ENCODE measurements around the gene SIRPG.
"Not testable (repeated sequence)": the region's sequence is repeated elsewhere in the genome, so short reads cannot be mapped to it uniquely, and the experiment has no call there.

SIRPG gene

GRCh38 chr20:1619861-1620444 is 37.6 kb downstream of the SIRPG start, which contains the start of gene SIRPB1:
Gene SIRPB1 (minus strand): TSS chr20:1620009. CDS start chr20:1619944, 65 bp downstream.
- no peak for DNase-seq (ENCODE audit: insufficient read length, low spot score)
- TF ChIP-seq CTCF (IDR thresholded peaks at IDR 0.05; ENCODE audit: insufficient read depth, missing control alignments) = no peak
- no peak for FAIRE-seq

GRCh38 chr20:1618954-1619540 is 38.5 kb downstream of the SIRPG start:
- FAIRE-seq = no peak
- no peak for DNase-seq (ENCODE audit: insufficient read length, low spot score)
- TF ChIP-seq CTCF (IDR thresholded peaks at IDR 0.05; ENCODE audit: insufficient read depth, missing control alignments) = no peak

- no peak for DNase-seq (ENCODE audit: insufficient read length, low spot score)
- FAIRE-seq = no peak
- no peak for TF ChIP-seq CTCF (IDR thresholded peaks at IDR 0.05; ENCODE audit: insufficient read depth, missing control alignments)
Measured at GRCh38 chr20:1618479-1618878, 39.1 kb downstream of the SIRPG start.

GRCh38 chr20:1616858-1617434 is 40.6 kb downstream of the SIRPG start:
- FAIRE-seq (no peak), DNase-seq (ENCODE audit: insufficient read length, low spot score) (no peak)

GRCh38 chr20:1610404-1610803 is 47.2 kb downstream of the SIRPG start:
- DNase-seq (ENCODE audit: insufficient read length, low spot score); FAIRE-seq: not testable (repeated sequence)

More at GRCh38 chr20:1616858-1617434, 40.6 kb downstream of the SIRPG start:
- no peak for TF ChIP-seq CTCF (IDR thresholded peaks at IDR 0.05; ENCODE audit: insufficient read depth, missing control alignments)

- DNase-seq (ENCODE audit: insufficient read length, low spot score); FAIRE-seq: not testable (repeated sequence)
Measured at GRCh38 chr20:1608678-1609347, 48.8 kb downstream of the SIRPG start.

- no peak for TF ChIP-seq CTCF (IDR thresholded peaks at IDR 0.05; ENCODE audit: insufficient read depth, missing control alignments)
- no peak for DNase-seq (ENCODE audit: insufficient read length, low spot score)
- no peak for FAIRE-seq
Measured at GRCh38 chr20:1600736-1601135, 56.8 kb downstream of the SIRPG start.

- FAIRE-seq (no peak), DNase-seq (ENCODE audit: insufficient read length, low spot score) (no peak)
- no peak for TF ChIP-seq CTCF (IDR thresholded peaks at IDR 0.05; ENCODE audit: insufficient read depth, missing control alignments)
Measured at GRCh38 chr20:1595333-1595732, 62.2 kb downstream of the SIRPG start.
